Cardiac fibroblast (primary cell): ENCODE results near the gene DAPL1.

ENCODE experiments used
- DNase-seq, 2 donors: peaks; one replicate each; pipeline versions ENCODE4 v3.0.0 to v3.0.0-alpha.2; 2010; ENCODE audit warnings: low read depth in 2 of 2
- H3K4me3 ChIP-seq, 2 donors: replicated peaks in 1 of 2; 1 replicate in 1 of 2; 2 replicates in 1 of 2; pipeline ENCODE4 v1.5.1; 2011; ENCODE audit warnings: low read depth in 2 of 2, low read length in 2 of 2, mild to moderate bottlenecking in 2 of 2, moderate library complexity in 1 of 2
- TF ChIP-seq, protein P1 (sequence below): IDR thresholded peaks from one replicate; pipeline ENCODE4 v1.5.1; 2011; ENCODE audit warnings: low read depth, mild to moderate bottlenecking, low read length, inconsistent platforms

Gene DAPL1

DNA sequence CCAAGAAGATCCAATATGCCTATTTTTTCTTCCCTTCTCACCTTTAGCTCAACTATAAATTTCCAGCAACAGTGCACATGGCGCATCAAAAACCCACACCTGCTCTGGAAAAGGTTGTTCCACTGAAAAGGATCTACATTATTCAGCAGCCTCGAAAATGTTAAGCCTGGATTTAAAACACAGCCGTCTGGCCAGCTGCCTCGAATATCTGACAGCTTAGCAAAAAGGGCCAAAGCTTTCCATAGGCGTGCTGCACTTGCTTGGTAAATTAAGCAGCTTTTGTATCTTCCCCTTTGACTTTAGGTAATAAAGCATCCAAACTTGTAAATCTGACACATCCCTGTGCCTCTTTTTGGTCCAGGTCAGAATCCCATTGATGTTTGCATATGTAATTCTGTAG lies 20.5 kb downstream of the DAPL1 start:
- no peak overlapping the region for H3K4me3 ChIP-seq
- TF ChIP-seq, protein P1, sequence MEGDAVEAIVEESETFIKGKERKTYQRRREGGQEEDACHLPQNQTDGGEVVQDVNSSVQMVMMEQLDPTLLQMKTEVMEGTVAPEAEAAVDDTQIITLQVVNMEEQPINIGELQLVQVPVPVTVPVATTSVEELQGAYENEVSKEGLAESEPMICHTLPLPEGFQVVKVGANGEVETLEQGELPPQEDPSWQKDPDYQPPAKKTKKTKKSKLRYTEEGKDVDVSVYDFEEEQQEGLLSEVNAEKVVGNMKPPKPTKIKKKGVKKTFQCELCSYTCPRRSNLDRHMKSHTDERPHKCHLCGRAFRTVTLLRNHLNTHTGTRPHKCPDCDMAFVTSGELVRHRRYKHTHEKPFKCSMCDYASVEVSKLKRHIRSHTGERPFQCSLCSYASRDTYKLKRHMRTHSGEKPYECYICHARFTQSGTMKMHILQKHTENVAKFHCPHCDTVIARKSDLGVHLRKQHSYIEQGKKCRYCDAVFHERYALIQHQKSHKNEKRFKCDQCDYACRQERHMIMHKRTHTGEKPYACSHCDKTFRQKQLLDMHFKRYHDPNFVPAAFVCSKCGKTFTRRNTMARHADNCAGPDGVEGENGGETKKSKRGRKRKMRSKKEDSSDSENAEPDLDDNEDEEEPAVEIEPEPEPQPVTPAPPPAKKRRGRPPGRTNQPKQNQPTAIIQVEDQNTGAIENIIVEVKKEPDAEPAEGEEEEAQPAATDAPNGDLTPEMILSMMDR: no peak

DNA sequence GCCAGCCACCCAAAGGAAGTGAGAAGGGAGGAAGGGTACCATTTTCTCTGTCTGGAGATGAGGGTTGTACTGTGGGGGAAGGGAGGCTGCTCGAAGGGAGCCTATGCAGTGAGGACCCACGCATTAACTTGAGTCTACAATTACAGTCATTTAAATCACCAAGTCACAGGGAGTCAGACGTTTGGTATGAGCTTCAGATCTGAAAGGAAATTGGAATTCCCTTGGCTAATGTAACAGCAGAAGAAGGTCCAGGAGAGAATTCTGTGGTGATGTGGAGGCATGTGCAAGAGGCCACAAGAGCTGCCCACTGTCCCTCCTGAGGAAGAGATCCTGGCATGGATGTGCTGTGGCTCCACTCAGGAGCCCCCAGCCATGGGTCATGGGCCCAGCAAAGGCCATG lies 22.5 kb downstream of the DAPL1 start:
- no peak overlapping the region for H3K4me3 ChIP-seq
- TF ChIP-seq, protein P1: no peak
- DNase-seq: peak in 1 of 2 donors; percentile 53

More for the DNA sequence above, 20.5 kb downstream of the DAPL1 start:
- no peak for DNase-seq

DNA sequence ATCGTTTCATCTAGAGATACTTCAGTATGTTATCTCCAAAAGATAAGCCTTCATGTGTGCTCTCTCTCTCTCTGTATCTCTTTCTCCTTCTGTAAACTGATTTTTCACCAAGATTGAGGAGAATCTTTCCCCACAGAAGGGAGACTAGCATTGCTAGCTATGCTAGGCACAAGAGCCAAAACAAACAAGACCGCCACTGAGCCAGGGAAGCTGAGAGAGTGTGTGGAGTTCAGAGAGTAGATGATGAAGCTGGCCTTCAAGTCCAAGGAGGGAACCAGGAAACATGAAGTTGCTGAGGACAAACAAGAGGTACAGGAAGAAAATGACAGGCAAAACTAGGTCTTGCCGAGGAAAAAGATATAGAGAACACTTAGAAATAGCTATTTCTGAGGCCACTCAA lies 23.4 kb downstream of the DAPL1 start:
- no peak overlapping the region for H3K4me3 ChIP-seq
- TF ChIP-seq, protein P1: no peak
- DNase-seq: peak in 1 of 2 donors; percentile 49

DNA sequence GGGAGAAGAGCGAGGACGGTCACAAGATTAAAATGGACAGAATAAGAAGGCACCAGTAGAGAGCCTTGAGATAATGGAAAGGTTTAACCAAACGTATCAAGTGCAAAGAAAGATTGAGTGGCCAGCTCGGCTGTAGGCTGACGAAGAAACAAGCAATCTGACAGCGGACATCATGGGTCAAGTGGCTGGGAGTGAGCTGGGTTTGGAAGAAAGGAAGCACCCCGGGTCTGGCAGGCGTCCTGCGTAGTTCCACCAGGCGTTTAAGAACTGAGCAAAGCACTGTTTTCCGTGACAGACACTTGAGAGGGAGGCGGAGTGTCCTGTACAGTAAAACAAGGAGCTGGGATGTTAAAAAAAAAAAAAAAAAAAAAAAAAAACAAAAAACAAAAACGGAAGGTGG lies 27.1 kb downstream of the DAPL1 start:
- no peak overlapping the region for H3K4me3 ChIP-seq
- DNase-seq: no peak
- TF ChIP-seq, protein P1: no peak

DNA sequence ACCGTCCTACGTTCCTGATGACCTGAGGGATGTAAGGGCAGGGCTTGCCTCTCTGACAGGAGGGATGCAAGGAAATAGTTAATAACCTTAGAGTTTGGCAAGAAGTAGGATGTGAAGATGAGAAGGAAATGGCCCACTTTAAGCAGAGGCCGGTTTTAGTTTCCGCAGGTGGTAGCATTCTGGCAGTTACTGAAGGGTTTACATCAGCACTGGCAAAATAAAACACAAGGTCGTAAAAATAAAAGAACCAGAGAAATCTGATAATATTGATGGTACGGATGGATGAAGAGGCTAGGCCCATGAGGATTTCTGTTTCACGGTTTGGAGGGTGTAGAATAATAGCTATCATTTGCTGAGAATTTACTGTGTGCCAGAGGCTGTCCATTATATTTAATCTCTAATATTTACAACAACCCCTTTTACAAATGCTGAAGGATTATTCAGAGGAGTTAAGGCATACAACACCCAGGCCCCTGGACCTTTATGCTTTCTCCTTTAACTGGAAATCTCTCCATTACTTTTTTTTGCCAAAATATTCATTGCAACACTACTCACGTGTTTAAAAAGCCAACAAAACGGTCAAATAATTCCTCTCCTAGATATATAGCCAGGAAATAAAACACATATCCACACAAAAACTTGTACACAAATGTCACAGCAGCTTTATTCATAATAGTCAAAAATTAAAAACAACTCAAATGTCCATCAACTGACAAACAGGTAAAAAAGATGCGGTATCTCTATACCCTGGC lies 28.5 kb downstream of the DAPL1 start:
- TF ChIP-seq, protein P1: no peak
- no peak overlapping the region for H3K4me3 ChIP-seq
- no peak for DNase-seq

DNA sequence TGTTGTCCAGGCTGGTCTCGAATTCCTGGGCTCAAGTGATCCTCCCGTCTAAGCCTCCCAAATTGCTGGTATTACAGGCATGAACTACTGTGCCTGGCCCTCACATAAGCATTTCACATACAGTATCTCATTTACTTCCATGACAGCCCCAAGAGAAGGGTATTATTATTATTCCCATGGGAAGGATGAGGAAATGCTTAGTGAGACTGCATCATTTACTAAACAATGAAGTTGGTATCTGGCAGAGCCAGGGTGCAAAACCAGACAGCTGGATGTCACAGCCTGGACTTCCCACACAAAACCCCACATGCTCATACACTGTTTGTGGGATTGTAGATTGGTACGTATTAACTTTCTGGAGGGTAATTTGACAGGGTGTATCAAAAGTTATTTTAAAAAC lies 29.9 kb downstream of the DAPL1 start:
- H3K4me3 ChIP-seq: no peak overlapping the region
- TF ChIP-seq, protein P1: no peak
- DNase-seq: peak in 1 of 2 donors; percentile 31

DNA sequence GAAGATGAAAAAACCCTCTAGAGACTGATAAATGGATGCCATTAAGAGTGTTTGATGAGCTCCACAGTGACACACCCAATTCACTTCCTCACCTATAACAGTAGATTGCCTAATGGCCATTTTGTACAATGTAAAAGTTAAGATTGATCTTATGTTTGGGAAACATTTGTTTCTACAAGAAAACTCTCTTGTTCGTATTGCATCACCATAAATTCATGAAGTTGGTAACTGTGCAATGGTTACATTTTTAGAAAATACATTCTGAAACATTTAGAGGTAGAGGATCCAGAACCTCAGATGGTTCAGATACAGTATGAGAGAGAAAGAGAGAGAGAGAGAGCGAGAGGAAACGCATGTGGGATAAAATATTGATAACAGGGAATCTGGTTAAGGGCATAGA lies 31.8 kb downstream of the DAPL1 start:
- no peak for DNase-seq
- H3K4me3 ChIP-seq: no peak overlapping the region
- TF ChIP-seq, protein P1: no peak
